ENCODE results near the gene MNAT1.
"Not testable (repeated sequence)": the region's sequence is repeated elsewhere in the genome, so short reads cannot be mapped to it uniquely, and the experiment has no call there.

MNAT1 gene

DNA sequence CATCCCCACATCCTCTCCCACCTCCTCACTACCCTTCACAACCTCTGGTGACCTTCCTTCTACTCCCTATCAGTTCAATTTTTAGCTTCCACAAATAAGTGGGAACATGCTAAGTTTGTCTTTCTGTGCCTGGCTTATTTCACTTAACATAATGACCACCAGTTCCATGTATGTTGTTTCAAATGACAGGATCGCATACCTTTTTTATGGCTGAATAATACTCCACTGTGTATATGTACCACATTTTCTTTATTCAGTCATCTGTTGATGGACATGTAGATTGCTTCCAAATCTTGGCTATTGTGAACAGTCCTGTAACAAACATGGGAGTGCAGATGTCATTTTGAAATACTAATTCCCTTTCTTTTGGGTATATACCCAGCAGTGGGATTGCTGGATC is 147.7 kb downstream of the MNAT1 start:
- no peak for DNase-seq (ENCODE audit: low read depth, low spot score)

DNA sequence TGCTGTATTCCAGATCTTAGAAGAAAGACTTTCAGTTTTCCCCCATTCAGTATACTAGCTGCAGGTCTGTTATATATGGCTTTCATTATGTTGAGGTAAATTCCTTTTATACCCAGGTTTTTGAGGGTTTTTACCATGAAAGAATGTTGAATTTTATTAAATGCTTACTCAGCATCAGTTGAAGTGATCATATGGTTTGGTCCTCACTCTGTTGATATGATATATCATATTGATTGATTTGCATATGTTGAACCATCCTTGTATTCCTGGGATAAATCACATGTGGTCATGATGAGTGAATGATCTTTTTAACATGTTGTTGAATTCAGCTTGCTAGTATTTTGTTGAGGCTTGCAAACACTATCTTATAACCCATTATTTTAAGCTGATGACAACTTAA is 149.6 kb downstream of the MNAT1 start:
- DNase-seq (ENCODE audit: low read depth, low spot score) = no peak

DNA sequence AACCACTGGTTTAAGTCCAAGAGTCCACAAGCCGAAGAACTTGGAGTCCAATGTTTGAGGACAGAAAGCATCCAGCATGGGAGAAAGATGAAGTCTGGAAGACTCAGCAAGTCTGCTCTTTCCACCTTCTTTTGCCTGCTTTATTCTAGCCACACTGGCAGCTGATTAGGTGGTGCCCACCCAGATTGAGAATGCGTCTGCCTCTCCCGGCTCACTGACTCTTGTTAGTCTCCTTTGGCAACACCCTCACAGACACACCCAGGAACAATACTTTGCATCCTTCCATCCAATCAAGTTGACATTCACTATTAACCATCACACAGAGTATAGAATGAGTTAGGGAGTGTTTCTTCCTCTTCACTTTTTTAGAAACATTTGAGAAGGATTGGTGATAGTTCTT is 156.1 kb downstream of the MNAT1 start:
- not testable (repeated sequence) for DNase-seq (ENCODE audit: low read depth, low spot score)

DNA sequence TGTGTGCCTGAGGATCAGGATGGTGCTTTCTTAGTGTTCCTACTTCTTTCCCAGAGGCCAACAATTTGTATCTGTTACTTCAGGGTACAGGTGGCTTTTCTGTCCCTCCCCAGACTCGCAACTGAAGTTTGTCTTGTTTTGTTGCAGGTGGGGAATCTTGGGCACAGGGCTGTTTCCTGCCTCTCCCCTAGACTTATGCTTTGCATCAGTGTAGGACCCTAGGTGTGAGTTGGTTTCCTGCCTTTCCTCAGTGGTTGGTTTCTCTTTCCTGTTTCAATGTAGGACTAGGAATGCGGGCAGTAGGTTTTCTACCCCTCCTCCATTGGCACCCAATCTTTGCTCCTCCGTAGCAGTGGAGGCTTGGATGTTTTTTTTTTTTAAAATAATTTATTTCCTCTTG is 159.3 kb downstream of the MNAT1 start:
- DNase-seq (ENCODE audit: low read depth, low spot score) = no peak

DNA sequence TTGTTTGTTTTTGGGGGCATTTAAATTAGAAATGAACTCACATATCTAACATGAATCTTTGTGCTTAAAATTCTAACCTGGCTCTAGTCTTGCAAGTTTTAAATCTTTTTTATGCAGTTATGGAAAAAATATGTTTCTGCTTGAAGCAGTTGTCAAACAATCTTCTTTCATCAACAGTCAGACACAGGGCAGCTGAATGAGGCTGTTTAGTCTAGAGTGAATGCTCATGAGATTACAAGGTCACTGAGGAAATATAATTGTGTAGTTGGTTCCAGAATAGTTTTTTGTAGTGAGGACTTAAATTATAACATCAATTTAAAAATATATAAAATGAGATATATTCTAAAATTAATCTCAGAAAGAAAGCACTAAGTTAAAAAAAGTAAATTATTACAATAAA is 169.8 kb downstream of the MNAT1 start:
- no peak for DNase-seq (ENCODE audit: low read depth, low spot score)

DNA sequence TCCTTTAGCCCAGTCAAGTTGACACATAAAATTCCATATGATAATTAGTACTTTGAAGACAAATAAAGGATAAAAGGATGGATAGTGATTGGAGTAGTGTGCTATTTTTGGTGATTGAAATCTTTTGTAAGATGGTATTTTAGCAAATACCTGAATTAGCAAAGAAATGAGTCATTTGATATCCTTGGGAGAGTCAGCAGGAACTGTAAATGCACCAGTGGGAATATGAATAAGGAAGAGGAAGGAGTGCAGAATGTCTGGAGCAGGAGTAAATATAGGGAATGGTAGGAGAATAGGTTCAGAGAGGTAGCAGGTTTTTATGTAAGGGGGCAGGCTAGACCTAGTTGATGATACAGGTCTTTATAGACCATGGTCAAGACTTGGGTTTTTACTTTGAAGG is 171.4 kb downstream of the MNAT1 start:
- DNase-seq (ENCODE audit: low read depth, low spot score) = no peak

DNA sequence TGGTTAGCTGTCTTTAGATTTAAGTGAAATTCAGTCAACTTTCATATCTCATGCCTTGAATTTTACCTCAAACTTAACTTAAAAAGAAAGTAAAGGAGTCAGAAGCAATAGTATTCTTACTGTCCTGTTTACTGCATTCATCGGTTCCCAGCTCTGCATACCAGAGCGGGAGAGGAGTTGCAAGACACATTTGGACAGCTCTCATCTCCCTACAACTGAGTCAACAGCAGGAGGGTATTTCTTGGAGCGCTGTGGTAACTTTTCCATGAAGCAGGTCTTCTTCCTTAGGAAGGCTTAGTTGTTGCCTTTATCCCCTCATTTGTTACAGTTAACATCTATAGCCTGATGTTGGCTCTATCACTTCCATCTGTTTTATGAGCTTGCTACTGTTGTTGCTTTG is 181.2 kb downstream of the MNAT1 start:
- no peak for DNase-seq (ENCODE audit: low read depth, low spot score)

DNA sequence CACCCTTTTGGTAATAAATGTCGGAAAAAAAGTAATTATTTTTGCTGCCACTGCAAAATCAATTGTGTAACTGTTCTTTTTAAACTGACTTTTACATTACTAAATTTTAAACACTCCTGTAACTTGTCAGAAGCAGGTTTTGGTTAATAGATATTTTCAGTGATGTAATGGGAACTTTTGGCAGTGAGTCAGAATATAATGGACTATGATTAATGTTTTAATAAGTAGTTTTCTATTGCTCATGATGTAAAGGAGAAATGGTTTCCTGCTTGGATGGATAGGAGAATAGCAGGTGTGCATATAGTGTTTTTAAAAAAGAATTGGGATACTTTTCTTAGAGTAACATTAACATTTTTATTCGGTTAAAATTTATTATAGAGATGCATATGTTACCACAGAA is 187.5 kb downstream of the MNAT1 start:
- no peak for DNase-seq (ENCODE audit: low read depth, low spot score)

DNA sequence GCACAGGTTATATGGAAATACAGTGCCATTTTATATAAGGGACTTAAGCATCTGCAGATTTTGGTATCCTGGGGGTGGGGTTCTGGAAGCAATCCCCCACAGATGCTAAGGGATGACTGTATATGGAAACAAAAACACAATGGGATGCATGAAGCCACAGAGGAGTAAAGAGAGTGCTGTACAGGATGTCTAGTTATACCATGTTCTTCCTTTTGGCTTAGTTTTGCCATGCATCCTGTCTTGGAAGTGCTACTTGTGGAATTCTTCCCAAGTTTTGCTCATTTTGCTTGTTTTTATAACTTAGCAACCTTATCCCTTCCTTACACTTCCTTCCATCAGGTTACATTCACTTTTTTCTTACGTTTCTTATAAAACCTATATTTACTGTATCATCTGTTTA is 190.7 kb downstream of the MNAT1 start:
- DNase-seq (ENCODE audit: low read depth, low spot score) = no peak

DNA sequence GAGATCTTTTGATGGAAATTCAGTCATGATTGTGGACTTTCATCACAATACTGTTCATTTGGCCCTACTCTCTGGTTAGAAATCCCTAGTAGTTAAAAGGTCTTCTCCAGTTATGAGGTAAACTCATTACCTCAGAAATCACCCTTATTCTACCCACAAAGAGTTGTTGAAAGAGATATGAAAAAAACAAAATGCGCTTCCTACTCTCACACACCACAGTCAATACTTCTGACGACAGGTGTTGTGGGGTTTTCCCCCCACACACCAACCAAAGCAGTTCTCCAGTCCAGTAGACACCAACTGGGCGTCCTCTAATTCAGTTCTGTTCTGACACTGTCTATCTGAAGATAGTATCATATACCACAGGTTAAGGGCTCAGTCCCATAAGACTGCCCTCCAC is 191.4 kb downstream of the MNAT1 start:
- no peak for DNase-seq (ENCODE audit: low read depth, low spot score)

DNA sequence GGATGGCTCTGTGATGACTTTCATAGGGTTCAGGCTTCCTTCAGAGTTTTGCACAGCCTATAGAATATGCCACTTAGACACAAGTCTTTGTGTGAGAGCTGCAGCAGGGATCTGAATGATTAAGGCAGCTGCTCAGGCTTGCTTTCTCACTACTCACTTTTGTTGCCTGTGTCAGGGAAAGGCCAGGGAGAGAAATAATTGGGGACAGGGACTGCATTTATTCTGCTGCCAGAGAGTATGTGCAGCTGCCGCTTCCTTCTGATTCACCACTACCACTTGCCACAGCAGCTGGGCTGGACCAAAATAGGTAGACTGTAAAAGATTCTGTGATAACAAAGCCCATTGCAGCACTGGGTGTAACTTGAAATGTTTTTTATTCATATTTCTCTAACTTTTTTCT is 196.7 kb downstream of the MNAT1 start:
- no peak for DNase-seq (ENCODE audit: low read depth, low spot score)

DNA sequence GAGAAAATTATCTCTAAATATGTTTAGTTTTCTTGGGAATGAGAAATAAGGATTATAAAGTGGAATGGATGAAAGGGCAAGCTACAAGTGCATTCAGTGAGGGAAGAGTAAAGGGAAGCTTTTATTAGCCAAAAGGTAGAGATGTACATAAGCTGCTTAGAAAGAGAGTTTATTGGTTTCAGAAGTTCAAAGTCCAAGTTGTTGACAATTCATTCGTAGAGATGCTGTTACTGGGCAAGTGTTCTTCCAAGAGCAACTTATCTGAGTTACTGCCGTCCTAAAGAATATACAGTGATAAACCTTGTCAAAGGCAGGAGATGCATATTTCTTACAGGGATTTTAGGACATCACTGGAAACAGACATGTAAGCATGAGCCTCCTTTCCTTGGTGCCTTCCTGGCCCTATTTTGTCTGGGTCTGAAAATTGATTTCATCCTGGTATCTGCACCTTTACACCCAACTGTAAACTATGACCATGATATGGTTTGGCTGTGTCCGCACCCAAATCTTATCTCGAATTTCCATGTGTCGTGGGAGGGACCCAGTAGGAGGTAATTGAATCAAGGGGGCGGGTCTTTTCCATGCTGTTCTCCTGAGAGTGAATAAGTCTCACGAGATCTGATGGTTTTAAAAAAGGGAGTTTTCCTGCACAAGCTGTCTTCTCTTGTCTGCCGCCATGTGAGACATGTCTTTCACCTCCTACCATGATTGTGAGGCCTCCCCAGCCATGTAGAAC is 199.5 kb downstream of the MNAT1 start:
- DNase-seq (ENCODE audit: low read depth, low spot score) = no peak

DNA sequence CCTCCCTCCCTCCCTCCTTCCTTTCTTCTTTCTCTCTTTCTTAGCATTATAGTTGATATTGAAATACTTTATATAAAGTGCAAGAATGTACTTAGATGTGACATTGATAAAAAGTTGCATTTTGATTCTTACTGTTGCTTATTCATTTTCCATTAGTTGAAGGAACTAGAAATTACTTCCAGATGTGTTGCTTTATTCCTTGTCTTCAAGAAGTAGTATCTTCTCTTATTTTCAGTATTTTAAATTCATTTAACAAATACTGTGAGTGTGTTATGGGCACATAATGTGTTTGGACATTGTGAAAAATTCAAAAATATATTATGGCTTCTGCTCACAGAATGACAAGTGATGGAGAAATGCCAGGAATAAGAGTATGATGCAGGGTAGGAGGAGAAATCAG is 200.8 kb downstream of the MNAT1 start:
- no peak for DNase-seq (ENCODE audit: low read depth, low spot score)

DNA sequence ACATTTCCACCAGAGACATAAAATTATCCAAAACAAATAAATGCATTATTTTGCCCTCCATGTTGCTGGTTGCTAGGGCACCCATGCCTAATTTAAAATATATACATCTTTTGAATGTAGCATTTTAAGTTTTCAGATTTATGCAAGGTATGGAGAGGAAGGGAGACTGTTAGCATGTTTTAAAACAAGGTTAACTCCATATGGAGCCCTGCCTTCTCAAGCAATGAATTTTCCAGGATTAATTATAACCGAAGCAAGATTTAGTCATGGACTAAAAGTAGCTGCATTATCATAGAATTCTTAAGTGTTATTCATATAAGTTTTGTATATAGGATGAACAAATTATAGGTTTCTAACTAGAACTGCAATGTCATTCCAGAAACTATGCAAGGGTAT is 209.1 kb downstream of the MNAT1 start:
- DNase-seq (ENCODE audit: low read depth, low spot score) = no peak

DNA sequence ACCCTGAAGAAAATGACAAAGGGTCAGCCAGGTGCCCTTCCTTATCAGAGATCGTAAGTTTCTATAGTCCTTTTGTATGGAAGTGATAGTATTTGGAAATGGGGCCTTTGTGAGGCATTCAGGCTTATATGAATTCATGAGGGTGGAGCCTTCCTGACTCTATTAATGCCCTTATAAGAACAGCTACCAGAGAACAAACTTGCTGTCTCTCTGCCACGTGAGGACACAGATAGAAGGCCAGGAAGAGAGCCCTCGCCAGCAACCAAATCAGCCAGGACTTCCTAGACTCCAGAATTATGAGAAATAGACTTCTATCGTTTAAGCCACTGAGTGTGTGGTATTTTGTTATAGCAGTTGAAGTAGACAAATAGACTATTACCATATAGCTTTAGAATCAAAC is 209.6 kb downstream of the MNAT1 start:
- no peak for DNase-seq (ENCODE audit: low read depth, low spot score)

DNA sequence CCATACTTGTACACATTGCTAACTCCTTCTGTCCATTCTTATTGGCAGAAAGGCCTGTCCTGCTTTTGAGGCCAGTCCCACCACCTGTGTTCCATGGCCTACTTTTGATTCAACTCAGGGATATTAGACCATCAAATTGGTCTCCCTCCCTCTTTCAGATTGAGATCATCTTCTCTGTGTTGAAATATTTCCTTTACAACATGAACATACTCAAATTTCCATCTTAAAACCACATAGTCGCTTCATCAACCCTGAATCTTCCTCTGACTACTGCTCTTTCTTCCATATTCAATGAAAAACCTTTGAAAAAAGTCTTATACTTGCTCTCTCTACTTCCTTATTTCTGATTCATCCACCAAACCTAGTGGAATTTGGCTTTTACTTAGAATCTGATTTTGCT is 211.4 kb downstream of the MNAT1 start:
- DNase-seq (ENCODE audit: low read depth, low spot score) = no peak

DNA sequence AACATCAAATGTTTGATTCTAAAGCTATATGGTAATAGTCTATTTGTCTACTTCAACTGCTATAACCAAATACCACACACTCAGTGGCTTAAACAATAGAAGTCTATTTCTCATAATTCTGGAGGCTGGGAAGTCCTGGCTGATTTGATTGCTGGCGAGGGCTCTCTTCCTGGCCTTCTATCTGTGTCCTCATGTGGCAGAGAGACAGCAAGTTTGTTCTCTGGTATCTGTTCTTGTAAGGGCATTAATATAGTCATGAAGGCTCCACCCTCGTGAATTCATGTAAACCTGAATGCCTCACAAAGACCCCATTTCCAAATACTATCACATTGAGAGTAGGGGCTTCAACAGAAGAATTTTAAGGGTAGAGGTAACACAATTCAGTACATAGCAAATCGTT is 212.2 kb downstream of the MNAT1 start:
- no peak for DNase-seq (ENCODE audit: low read depth, low spot score)

DNA sequence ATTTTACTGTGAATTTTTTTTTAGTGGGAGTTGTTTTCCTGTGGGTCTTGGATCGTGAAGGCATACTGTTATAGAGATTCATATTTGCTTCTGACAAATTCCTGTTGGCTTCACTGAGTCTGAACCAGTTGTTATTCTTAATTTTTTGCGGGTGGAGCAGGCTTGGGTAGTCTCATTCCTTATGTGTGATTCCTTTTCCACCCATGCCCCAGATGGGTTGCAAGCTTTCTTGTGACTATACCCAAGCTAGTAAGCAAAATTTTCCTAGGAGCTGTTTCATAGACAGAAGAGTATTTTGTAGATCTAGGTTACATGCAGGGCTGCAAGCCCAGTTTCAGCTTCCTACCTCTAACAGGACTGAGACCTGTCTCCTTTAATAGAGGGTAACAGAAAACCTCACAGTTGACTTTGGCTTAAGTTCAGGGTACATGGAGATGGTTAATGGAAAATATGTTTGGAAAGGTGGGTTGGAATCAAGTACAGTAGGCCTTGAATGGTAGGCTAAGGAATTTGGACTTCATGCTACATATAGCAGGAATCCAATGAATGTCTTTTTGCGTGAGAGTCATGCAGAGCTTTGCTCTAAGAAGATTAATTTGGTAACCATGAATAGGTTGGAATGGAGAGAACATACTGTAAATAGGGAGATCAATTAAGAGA is 217.3 kb downstream of the MNAT1 start:
- no peak for DNase-seq (ENCODE audit: low read depth, low spot score)

DNA sequence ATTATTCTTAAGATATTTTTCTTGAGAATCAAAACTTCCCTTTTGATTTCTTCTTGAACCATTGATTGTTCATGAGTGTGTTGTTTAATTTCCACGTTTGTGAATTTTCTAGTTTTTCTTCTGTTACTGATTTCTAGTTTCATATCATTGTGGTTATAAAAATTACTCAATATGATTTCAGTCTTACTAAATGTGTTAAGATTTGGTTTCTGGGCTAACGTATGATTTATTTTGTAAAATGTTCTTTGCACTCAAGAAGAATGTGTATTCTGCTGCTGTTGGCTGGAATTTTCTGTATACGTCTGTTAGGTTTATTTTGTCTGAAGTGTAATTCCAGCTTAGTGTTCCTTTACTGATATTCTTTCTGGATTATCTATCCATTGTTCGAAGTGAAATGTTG is 221.6 kb downstream of the MNAT1 start:
- DNase-seq (ENCODE audit: low read depth, low spot score) = no peak

DNA sequence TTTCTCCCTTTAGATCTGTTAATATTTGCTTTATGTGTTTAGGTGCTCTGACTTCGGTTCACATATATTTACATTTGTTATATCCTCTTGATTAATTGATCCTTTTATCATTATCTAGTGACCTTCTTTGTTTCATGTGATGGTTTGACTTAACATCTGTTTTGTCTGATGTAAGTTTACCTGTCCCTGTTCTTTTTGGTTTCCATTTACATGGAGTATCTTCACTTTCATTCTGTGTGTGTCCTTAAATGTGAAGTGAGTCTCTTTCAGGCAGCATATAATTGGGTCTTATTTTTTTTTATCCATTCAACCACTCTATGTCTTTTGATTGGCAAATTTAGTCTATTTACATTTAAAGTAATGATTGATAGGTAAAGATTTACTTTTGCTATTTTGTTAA is 222.1 kb downstream of the MNAT1 start:
- no peak for DNase-seq (ENCODE audit: low read depth, low spot score)

DNA sequence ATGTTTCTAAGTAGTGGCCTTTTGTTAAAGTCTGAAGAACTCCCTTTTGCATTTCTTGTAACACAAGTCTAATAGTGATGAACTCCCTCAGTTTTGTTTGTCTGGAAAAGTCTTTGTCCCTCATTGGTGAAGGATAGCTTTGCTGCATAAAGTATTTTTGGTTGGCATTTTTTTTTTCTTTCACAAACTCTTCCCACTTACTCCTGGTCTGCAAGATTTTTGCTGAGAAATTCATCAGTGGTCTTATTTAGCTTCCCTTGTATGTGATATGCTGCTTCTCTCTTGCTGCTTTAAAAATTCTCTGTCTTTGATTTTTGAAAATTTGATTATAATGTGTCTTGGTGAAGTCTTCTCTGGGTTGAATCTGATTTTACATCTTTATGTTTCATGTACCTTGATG is 223.6 kb downstream of the MNAT1 start:
- DNase-seq (ENCODE audit: low read depth, low spot score) = no peak

DNA sequence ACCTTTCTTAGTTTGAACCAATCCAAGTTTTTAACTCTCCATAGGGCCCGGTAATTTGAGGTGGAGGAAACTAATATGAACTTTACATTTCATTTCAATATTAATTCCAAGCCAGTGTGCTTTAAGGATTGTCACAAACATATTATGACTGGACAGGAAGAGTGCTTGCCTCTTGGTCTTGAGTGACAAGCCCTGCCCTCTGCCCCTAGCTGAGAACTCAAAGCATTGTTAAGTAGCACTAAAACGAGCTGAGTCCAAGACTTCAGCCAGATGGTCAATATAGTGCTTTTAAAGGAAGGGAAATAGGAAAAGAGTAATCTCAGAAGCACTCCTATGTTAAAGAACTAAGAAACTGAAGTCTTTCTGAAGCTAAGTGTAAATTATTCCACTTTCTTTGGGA is 229.2 kb downstream of the MNAT1 start:
- DNase-seq (ENCODE audit: low read depth, low spot score) = no peak

DNA sequence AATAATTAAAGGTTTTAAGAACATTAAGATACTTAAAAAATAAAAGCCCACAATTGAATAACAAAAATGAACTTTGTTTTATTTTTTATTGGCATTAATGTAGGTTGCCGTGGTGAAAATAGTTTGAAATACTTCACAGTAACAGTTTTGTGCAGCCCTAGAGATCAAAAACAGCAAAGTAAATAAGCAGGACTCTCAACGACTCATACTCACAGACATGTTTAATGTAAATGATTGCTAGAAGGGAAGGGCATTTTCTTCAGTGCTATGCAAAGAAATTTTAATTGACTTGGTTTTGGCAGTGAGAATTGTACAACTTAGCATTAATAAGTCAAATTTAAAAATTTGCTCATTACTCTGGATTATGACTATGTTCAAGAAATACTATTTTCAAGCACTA is 230.3 kb downstream of the MNAT1 start:
- DNase-seq (ENCODE audit: low read depth, low spot score) = no peak

DNA sequence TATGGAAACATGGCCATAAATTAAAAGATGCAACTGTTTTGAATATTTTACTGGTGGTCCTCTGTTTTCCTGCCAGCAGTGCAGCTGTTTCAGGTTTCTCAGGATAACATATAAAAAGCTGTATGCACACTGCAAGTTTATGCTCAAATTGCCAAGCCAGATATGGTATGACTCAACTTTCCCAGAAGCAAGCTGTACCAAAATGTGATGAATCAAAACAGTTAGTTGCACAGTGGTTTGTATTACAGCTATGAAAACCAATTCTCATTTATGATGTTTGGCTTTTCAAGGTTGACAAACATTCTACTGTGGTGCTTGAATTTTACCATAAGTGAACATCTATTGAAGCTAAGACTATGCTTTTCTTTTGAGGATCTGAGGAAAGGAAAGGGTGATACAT is 230.8 kb downstream of the MNAT1 start:
- no peak for DNase-seq (ENCODE audit: low read depth, low spot score)

All from iPS DF 19.7 (cell line).